Measurements from ENCODE around the gene NR1H3.
"Not testable (repeated sequence)": the region's sequence is repeated elsewhere in the genome, so short reads cannot be mapped to it uniquely, and the experiment has no call there.

The NR1H3 gene

GRCh38 chr11:47308050-47308823 is 50.4 kb downstream of the NR1H3 start:
- DNase-seq: no peak

- DNase-seq: no peak
Measured at GRCh38 chr11:47314992-47315391, 57.2 kb downstream of the NR1H3 start.

GRCh38 chr11:47316501-47316900 is 58.7 kb downstream of the NR1H3 start:
- DNase-seq: not testable (repeated sequence)

- no peak for DNase-seq
Measured at GRCh38 chr11:47317064-47317828, 59.5 kb downstream of the NR1H3 start.

- DNase-seq: no peak
Measured at GRCh38 chr11:47318166-47318565, 60.4 kb downstream of the NR1H3 start.
